ENCODE data around the gene PSMB8. TPM values are rescaled to one million over a fixed set of nuclear protein-coding genes. Genes with fewer than 3 reads are reported as not detected.

PSMB8 gene
- total RNA-seq, 2 experiments from 2014 or later, result 370 to 371 TPM

GRCh38 chr6:32860674-32861073 lies 16.8 kb upstream of the PSMB8 start:
- Mint-ChIP-seq H3K4me1 (ENCODE audit: low read depth) (peaks cover 51% of the 10 kb centered on the region), H3K9me3 (no peaks in the 10 kb centered on the region), H3K4me3 (no peak overlapping the region), H3K27ac (peak overlapping the region; percentile 83), H3K27me3 (no peaks in the 10 kb centered on the region), H3K36me3 (ENCODE audit: low read depth) (peaks cover 49% of the 10 kb centered on the region)
- intact Hi-C loops (cut with micrococcal nuclease), result no loop called here
- TF ChIP-seq CTCF (IDR thresholded peaks at IDR 0.05), result no peak
- POLR2A ChIA-PET, result interaction anchor here (1.2 to 8.1 kb wide), 5 partner anchors 19 to 111 kb away, joined by 4 to 458 read pairs (median 13); partner anchors contain the start of genes BRD2, PSMB8 and TAP2
- ATAC-seq (no peak), DNase-seq (no peak)
- CTCF ChIA-PET, result interaction anchor here (1.0 to 12.3 kb wide), 4 partner anchors 7 to 124 kb away, joined by 3 to 400 read pairs (median 18); partner anchors contain the start of genes HLA-DMA, PSMB8 and TAP2

- POLR2A ChIA-PET, result interaction anchor here (1.0 to 8.1 kb wide), 8 partner anchors 9 to 113 kb away, joined by 3 to 458 read pairs (median 6); partner anchors contain the start of genes BRD2, PSMB8 and TAP2
- Mint-ChIP-seq H3K4me1 (ENCODE audit: low read depth) (peaks cover 50% of the 10 kb centered on the region), H3K27ac (peak overlapping the region; percentile 63), H3K27me3 (no peaks in the 10 kb centered on the region), H3K36me3 (ENCODE audit: low read depth) (peaks cover 62% of the 10 kb centered on the region), H3K4me3 (peak overlapping the region; percentile 94), H3K9me3 (no peaks in the 10 kb centered on the region)
- intact Hi-C loops (cut with micrococcal nuclease), result no loop called here
- ATAC-seq (no peak), DNase-seq (no peak)
- CTCF ChIA-PET, result interaction anchor here (0.8 to 12.3 kb wide), 10 partner anchors 8 to 127 kb away, joined by 3 to 400 read pairs (median 5); partner anchors contain the start of genes PSMB8 and TAP2
- TF ChIP-seq CTCF (IDR thresholded peaks at IDR 0.05), result no peak
Observed at GRCh38 chr6:32858194-32858593, 14.3 kb upstream of the PSMB8 start.

- intact Hi-C loops (cut with micrococcal nuclease), result no loop called here
- Mint-ChIP-seq H3K27ac (peak overlapping the region; percentile 63), H3K9me3 (no peaks in the 10 kb centered on the region), H3K4me1 (ENCODE audit: low read depth) (peaks cover 50% of the 10 kb centered on the region), H3K27me3 (no peaks in the 10 kb centered on the region), H3K36me3 (ENCODE audit: low read depth) (peaks cover 69% of the 10 kb centered on the region), H3K4me3 (peak overlapping the region; percentile 94)
- no peak for ATAC-seq
- no peak for DNase-seq
- ChIA-PET POLR2A (interaction anchor here (0.6 to 8.1 kb wide), 9 partner anchors 8 to 287 kb away, joined by 3 to 458 read pairs (median 3); partner anchors contain the start of genes BRD2, PSMB8 and TAP2), CTCF (interaction anchor here (0.8 to 12.3 kb wide), 11 partner anchors 9 to 129 kb away, joined by 3 to 400 read pairs (median 5); partner anchors contain the start of genes PSMB8 and TAP2)
- no peak for TF ChIP-seq CTCF (IDR thresholded peaks at IDR 0.05)
Observed at GRCh38 chr6:32857156-32857891, 13.5 kb upstream of the PSMB8 start.

- ATAC-seq (no peak), DNase-seq (no peak)
- no peaks in the 10 kb centered on the region for H3K9me3 Mint-ChIP-seq
- TF ChIP-seq CTCF (IDR thresholded peaks at IDR 0.05), result no peak
- peak overlapping the region; percentile 94 for H3K4me3 Mint-ChIP-seq
- H3K36me3 Mint-ChIP-seq (ENCODE audit: low read depth), result peaks cover 75% of the 10 kb centered on the region
- ChIA-PET POLR2A (interaction anchor here (1.2 to 8.1 kb wide), 9 partner anchors 9 to 115 kb away, joined by 3 to 458 read pairs (median 9); partner anchors contain the start of genes BRD2, PSMB8 and TAP2), CTCF (interaction anchor here (0.7 to 12.3 kb wide), 13 partner anchors 8 to 129 kb away, joined by 3 to 400 read pairs (median 4); partner anchors contain the start of genes HLA-DMA, PSMB8 and TAP2)
- H3K27ac Mint-ChIP-seq, result peak overlapping the region; percentile 100
- intact Hi-C loops (cut with micrococcal nuclease), result no loop called here
- H3K27me3 Mint-ChIP-seq, result no peaks in the 10 kb centered on the region
- H3K4me1 Mint-ChIP-seq (ENCODE audit: low read depth), result peaks cover 51% of the 10 kb centered on the region
Observed at GRCh38 chr6:32855467-32856174, 11.8 kb upstream of the PSMB8 start.
